ENCODE measurements around the gene LGALS14.
"Not testable (repeated sequence)": the region's sequence is repeated elsewhere in the genome, so short reads cannot be mapped to it uniquely, and the experiment has no call there.

The LGALS14 gene

DNA sequence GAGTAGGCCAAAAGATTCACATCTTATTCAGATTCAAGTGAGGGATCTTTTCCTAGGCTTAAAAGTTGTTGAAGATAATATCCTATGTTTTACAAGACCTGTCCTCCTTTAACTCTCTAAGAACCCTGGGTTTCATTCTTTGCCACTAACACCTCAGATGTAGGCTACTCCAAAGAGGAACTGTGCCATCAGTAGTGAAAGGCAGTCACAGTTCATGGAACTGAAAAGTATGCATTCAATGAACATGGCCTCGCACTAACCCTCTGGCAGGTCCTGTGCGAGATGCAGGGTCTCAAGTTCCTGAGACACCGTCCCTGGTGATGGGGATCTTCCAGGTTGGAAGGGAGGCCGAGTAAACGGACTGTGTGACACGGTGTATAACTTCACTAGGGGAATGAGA lies 4.3 kb downstream of the LGALS14 start:
- DNase-seq (ENCODE audit: low spot score) = no peak
- TF ChIP-seq, protein P1, sequence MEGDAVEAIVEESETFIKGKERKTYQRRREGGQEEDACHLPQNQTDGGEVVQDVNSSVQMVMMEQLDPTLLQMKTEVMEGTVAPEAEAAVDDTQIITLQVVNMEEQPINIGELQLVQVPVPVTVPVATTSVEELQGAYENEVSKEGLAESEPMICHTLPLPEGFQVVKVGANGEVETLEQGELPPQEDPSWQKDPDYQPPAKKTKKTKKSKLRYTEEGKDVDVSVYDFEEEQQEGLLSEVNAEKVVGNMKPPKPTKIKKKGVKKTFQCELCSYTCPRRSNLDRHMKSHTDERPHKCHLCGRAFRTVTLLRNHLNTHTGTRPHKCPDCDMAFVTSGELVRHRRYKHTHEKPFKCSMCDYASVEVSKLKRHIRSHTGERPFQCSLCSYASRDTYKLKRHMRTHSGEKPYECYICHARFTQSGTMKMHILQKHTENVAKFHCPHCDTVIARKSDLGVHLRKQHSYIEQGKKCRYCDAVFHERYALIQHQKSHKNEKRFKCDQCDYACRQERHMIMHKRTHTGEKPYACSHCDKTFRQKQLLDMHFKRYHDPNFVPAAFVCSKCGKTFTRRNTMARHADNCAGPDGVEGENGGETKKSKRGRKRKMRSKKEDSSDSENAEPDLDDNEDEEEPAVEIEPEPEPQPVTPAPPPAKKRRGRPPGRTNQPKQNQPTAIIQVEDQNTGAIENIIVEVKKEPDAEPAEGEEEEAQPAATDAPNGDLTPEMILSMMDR (IDR thresholded peaks at IDR 0.05; ENCODE audit: extremely low read depth, insufficient read depth, missing control alignments) = no peak
- in situ Hi-C loops (cut with MboI; ENCODE audit: low pct_unique_long_range_greater_than_20kb, low sequenced_read_pairs, unreplicated experiment) = no loop called here

DNA sequence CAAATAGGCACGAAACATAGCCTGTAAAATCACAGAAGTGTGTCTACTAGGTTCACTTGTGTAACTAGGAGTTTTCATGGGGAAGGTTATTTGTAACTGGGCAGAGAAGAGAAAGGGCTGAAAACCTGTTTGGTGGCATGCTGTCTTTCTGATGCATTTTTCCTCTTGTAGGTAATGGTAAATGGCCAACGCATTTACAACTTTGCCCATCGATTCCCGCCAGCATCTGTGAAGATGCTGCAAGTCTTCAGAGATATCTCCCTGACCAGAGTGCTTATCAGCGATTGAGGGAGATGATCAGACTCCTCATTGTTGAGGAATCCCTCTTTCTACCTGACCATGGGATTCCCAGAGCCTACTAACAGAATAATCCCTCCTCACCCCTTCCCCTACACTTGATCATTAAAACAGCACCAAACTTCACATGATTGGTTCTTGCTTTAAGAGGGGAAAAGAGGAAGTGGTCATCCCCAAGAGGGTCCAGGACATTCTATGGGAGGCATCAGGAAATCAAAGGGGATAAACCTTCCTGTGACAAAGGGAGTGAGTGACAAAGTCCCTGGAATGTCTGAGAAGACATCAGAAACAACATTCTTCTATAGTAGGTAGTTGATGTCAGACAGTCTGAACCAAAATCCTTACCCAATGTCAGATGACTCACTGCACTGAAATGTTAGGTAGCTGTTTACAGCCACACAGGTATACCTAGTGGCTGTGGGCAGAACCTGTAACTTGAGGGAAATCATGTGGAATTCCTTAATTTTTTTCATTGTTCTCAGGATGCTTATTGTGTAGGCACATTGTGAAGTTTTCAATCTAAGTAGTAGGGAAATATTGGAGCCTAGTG lies 5.0 kb downstream of the LGALS14 start:
- no peak for DNase-seq (ENCODE audit: low spot score)
- TF ChIP-seq, protein P1 (IDR thresholded peaks at IDR 0.05; ENCODE audit: extremely low read depth, insufficient read depth, missing control alignments) = no peak
- in situ Hi-C loops (cut with MboI; ENCODE audit: low pct_unique_long_range_greater_than_20kb, low sequenced_read_pairs, unreplicated experiment) = no loop called here

DNA sequence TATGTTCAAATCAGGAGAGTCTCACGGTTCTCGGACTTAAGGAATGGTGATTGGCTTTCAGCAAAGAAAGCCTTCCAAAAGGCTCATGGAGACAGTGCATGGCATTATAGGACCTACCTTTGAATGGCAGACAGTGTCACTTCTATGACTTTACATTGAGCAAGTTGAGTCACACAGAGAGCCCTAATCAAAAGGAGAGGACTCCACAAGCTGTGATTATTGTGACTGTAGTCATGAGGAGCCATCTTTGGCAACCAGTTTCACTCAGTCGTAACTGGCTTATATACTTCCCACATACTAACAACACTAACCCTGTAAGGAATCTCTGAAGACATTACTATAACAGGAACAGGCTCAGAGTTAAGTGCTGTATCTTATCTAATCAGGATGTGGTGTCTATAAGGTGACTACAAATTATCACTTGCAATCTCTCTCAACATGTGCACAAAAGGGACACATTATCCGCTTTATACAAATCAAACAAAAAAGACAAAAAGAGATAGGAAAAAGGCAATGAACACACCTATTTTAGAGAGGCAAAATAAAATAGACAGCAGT lies 6.1 kb downstream of the LGALS14 start:
- in situ Hi-C loops (cut with MboI; ENCODE audit: low pct_unique_long_range_greater_than_20kb, low sequenced_read_pairs, unreplicated experiment) = no loop called here
- DNase-seq (ENCODE audit: low spot score) = no peak
- TF ChIP-seq, protein P1 (IDR thresholded peaks at IDR 0.05; ENCODE audit: extremely low read depth, insufficient read depth, missing control alignments) = no peak

DNA sequence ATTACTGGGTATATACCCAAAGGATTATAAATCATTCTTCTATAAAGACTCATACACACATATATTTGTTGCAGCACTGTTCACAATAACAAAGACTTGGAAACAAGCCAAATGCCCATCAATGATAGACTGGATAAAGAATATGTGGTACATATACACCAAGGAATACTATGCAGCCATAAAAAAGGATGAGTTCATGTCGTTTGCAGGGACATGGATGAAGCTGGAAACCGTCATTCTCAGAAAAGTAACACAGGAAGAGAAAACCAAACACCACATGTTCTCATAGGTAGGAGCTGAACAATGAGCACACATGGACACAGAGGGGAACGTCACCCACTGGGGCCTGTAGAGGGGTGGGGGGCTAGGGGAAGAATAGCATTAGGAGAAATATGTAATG lies 15.9 kb downstream of the LGALS14 start:
- in situ Hi-C loops (cut with MboI; ENCODE audit: low pct_unique_long_range_greater_than_20kb, low sequenced_read_pairs, unreplicated experiment) = not testable (repeated sequence)

DNA sequence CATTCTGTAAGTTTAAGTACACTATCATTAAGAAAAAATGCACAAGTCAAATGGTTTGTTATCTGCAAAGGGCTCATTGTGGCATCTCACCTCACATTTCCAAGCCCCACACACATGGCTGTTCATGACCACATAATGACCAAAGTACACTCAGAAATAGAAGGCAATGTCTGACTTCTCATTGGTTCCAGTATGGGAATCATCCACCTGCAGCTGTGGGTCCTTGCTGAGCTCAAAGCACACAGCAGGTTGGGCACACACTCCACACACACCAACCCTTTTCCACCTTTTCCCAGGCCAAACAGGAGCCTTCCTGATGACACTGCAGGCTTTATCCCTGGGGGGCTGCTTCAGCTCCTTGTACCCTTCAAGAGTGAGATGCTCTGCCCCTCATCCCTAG lies 21.7 kb downstream of the LGALS14 start:
- in situ Hi-C loops (cut with MboI; ENCODE audit: low pct_unique_long_range_greater_than_20kb, low sequenced_read_pairs, unreplicated experiment) = no loop called here
- no peak for DNase-seq (ENCODE audit: low spot score)
- TF ChIP-seq, protein P1 (IDR thresholded peaks at IDR 0.05; ENCODE audit: extremely low read depth, insufficient read depth, missing control alignments) = no peak

More for the DNA sequence above, 15.9 kb downstream of the LGALS14 start:
- DNase-seq (ENCODE audit: low spot score) = not testable (repeated sequence)

DNA sequence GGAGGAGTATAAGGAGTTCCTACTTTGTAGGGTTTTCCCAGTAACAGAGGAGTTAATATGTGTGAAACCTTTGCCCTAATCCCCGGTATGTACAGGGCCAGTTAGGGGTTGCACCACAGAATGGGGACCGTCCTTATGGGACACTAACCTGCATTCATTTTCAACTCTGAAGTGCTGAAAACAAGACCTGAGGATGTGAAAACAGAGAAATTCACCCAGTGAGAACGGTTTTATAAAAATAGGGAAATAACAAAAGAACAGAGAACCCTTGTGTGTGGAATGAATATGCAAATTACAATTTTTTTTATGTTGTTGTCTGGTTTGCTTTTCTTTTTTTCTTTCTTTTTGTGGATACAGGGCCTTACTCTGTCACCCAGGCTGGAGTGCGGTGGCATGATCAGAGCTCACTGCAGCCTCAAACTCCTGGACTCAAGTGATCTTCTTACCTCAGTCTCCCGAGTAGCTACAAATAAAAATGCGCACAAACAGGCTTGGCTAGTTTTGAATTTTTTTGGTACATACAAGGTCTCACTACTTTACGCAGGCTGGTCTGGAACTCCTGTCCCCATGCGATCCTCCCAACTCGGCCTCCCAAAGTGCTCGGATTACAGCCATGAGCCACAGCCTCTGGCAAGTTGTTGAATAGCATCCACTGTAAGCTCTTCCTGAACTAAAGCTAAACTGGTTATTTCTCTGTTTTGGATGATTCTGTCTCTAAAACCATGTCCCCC lies 23.0 kb downstream of the LGALS14 start:
- no peak for DNase-seq (ENCODE audit: low spot score)
- in situ Hi-C loops (cut with MboI; ENCODE audit: low pct_unique_long_range_greater_than_20kb, low sequenced_read_pairs, unreplicated experiment) = no loop called here
- TF ChIP-seq, protein P1 (IDR thresholded peaks at IDR 0.05; ENCODE audit: extremely low read depth, insufficient read depth, missing control alignments) = no peak

DNA sequence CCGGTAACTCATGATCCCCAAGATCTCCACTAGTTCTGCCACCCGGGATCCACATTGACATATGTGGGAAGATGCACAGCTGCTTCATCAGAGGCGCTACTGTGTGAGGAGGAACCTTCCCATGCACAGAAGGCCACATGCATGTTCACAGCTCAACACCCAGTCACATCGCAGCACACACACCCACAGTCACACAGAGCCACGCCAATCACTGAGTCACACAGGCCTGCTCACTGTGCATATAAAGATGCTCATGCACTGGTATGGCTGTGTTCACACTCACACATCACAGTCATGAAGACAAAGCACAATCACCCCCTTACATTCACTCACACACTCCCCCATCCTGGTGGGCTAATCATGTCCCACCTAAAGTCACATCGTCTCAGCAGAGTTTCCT lies 23.8 kb downstream of the LGALS14 start:
- no peak for DNase-seq (ENCODE audit: low spot score)
- in situ Hi-C loops (cut with MboI; ENCODE audit: low pct_unique_long_range_greater_than_20kb, low sequenced_read_pairs, unreplicated experiment) = no loop called here
- TF ChIP-seq, protein P1 (IDR thresholded peaks at IDR 0.05; ENCODE audit: extremely low read depth, insufficient read depth, missing control alignments) = no peak
